H1 (cell line): ENCODE data around the gene TRMT44. TPM values are rescaled to one million over a fixed set of nuclear protein-coding genes. Genes with fewer than 3 reads are reported as not detected.

ENCODE experiments used
- CTCF ChIA-PET: fragments of 300-600 bp; sonication (Branson Sonifier 250); formaldehyde crosslinking; loops from one replicate; lab custom pipeline; 2021; ENCODE audit not compliant: partially characterized antibody; lab: Charles Lee
- POLR2A ChIA-PET: fragments of 300-600 bp; sonication (Branson Sonifier 250); formaldehyde crosslinking; loops from one replicate; lab custom pipeline; 2021; ENCODE audit warnings: inconsistent platforms; ENCODE audit not compliant: partially characterized antibody; lab: Charles Lee
- DNase-seq, 2 experiments: peaks; one replicate each; pipeline versions ENCODE4 v3.0.0 to v3.0.0-alpha.2; 2010 to 2022; ENCODE audit warnings: low spot score in 2 of 2, low read depth in 1 of 2, mixed read lengths in 1 of 2
- FAIRE-seq: peaks from 2 replicates; lab custom pipeline; 2011; peaks lifted over from hg19 to GRCh38; lab: Jason Lieb, UNC
- H2AFZ ChIP-seq: 2 replicates; pipeline ENCODE4 v1.8.1; 2012; ENCODE audit warnings: low read length, inconsistent platforms
- H2AK5ac ChIP-seq: 2 replicates; pipeline ENCODE4 v1.6.1; 2013; ENCODE audit warnings: low read depth, low read length
- H2BK120ac ChIP-seq: replicated peaks from 2 replicates; pipeline ENCODE3; 2013; ENCODE audit warnings: low read depth, low read length, inconsistent platforms
- H2BK12ac ChIP-seq: 2 replicates; pipeline ENCODE4 v1.6.1; 2013; ENCODE audit warnings: low read depth, low read length
- H2BK15ac ChIP-seq: 2 replicates; pipeline ENCODE4 v1.6.1; 2013; ENCODE audit warnings: low read length
- H2BK20ac ChIP-seq: 2 replicates; pipeline ENCODE4 v1.6.1; 2013; ENCODE audit warnings: low read length
- H2BK5ac ChIP-seq: 2 replicates; pipeline ENCODE4 v1.6.1; 2013; ENCODE audit warnings: low read depth, low read length
- H3K14ac ChIP-seq: 2 replicates; pipeline ENCODE4 v1.6.1; 2013; ENCODE audit warnings: inconsistent platforms; ENCODE audit not compliant: insufficient read length
- H3K18ac ChIP-seq: 2 replicates; pipeline ENCODE4 v1.6.1; 2013; ENCODE audit warnings: low read length; ENCODE audit errors: extremely low read depth
- H3K23ac ChIP-seq: 2 replicates; pipeline ENCODE4 v1.6.1; 2013; ENCODE audit warnings: inconsistent platforms; ENCODE audit not compliant: insufficient read length
- H3K23me2 ChIP-seq: 2 replicates; pipeline ENCODE4 v1.6.1; 2013; ENCODE audit warnings: low read depth, low read length
- H3K27ac ChIP-seq: 2 replicates; pipeline ENCODE4 v1.6.1; 2011; ENCODE audit warnings: low read depth, low read length, inconsistent platforms
- H3K27me3 ChIP-seq, 4 experiments: replicated peaks in 1 of 4; 1 replicate in 1 of 4; 2 replicates in 3 of 4; pipeline versions ENCODE4 v1.6.1 to v1.8.1; 2011 to 2013; ENCODE audit warnings: low read length in 3 of 4, mild to moderate bottlenecking in 3 of 4, inconsistent platforms in 2 of 4, mixed read lengths in 2 of 4, moderate library complexity in 1 of 4; ENCODE audit not compliant: control insufficient read depth in 3 of 4, insufficient read depth in 3 of 4; ENCODE audit errors: extremely low read depth in 1 of 4
- H3K36me3 ChIP-seq, 4 experiments: 2 replicates each; pipeline versions ENCODE4 v1.6.1 to v1.8.1; 2011 to 2013; ENCODE audit warnings: mild to moderate bottlenecking in 4 of 4, low read length in 3 of 4, moderate library complexity in 2 of 4, control low read depth in 1 of 4, inconsistent platforms in 1 of 4; ENCODE audit not compliant: insufficient read depth in 4 of 4, control insufficient read depth in 2 of 4
- H3K4ac ChIP-seq: replicated peaks from 2 replicates; pipeline ENCODE3; 2013; ENCODE audit warnings: low read length, low read depth, mixed read lengths, inconsistent platforms; ENCODE audit not compliant: insufficient read length
- H3K4me1 ChIP-seq, 4 experiments: replicated peaks in 1 of 4; 1 replicate in 1 of 4; 2 replicates in 3 of 4; pipeline versions ENCODE4 v1.6.1 to v1.8.1; 2011 to 2013; ENCODE audit warnings: low read length in 3 of 4, inconsistent platforms in 2 of 4, mixed read lengths in 1 of 4; ENCODE audit not compliant: insufficient read depth in 4 of 4, control insufficient read depth in 3 of 4
- H3K4me2 ChIP-seq, 2 experiments: 2 replicates each; pipeline versions ENCODE4 v1.6.1 to v1.8.1; 2011 to 2013; ENCODE audit warnings: low read depth in 2 of 2, low read length in 2 of 2, control low read depth in 1 of 2, inconsistent platforms in 1 of 2, mild to moderate bottlenecking in 1 of 2; ENCODE audit not compliant: insufficient read depth in 1 of 2
- H3K4me3 ChIP-seq, 4 experiments: fragments of 200-600, 300-600 bp in 1 of 4; sonication (generic), shearing (Covaris generic), sonication (Bioruptor Twin) in 1 of 4; 2 replicates each; pipeline versions ENCODE4 v1.5.1 to v1.8.1; 2011 to 2016; ENCODE audit warnings: low read length in 4 of 4, low read depth in 3 of 4, control low read depth in 2 of 4, inconsistent platforms in 2 of 4, mild to moderate bottlenecking in 2 of 4, mixed read lengths in 1 of 4, moderate library complexity in 1 of 4; ENCODE audit not compliant: insufficient read depth in 2 of 4; ENCODE audit errors: extremely low read depth in 1 of 4
- H3K56ac ChIP-seq: replicated peaks from 2 replicates; pipeline ENCODE3; 2013; ENCODE audit warnings: low read depth, mild to moderate bottlenecking, mixed read lengths, low read length, inconsistent platforms; ENCODE audit not compliant: insufficient read length
- H3K79me1 ChIP-seq: 2 replicates; pipeline ENCODE4 v1.6.1; 2013; ENCODE audit warnings: low read depth, low read length, control low read depth
- H3K79me2 ChIP-seq, 2 experiments: 2 replicates each; pipeline versions ENCODE4 v1.6.1 to v1.8.1; 2012 to 2013; ENCODE audit warnings: low read length in 2 of 2, mild to moderate bottlenecking in 2 of 2, inconsistent platforms in 1 of 2; ENCODE audit not compliant: insufficient read depth in 2 of 2, control insufficient read depth in 1 of 2
- H3K9ac ChIP-seq, 4 experiments: replicated peaks in 1 of 4; 1 replicate in 1 of 4; 2 replicates in 3 of 4; pipeline versions ENCODE4 v1.6.1 to v1.8.1; 2011 to 2013; ENCODE audit warnings: low read depth in 3 of 4, low read length in 3 of 4, control low read depth in 2 of 4, mild to moderate bottlenecking in 2 of 4, moderate library complexity in 2 of 4, inconsistent platforms in 1 of 4; ENCODE audit errors: extremely low read depth in 1 of 4
- H3K9me3 ChIP-seq, 2 experiments: 2 replicates each; pipeline versions ENCODE4 v1.6.1 to v1.8.1; 2012 to 2013; ENCODE audit warnings: mild to moderate bottlenecking in 2 of 2, moderate library complexity in 2 of 2, control low read depth in 1 of 2, inconsistent platforms in 1 of 2, low read depth in 1 of 2, low read length in 1 of 2, mixed read lengths in 1 of 2; ENCODE audit not compliant: insufficient read depth in 2 of 2
- H4K20me1 ChIP-seq, 2 experiments: replicated peaks in 1 of 2; 2 replicates each; pipeline versions ENCODE3 to v1.8.1; 2011 to 2013; ENCODE audit warnings: inconsistent platforms in 2 of 2, low read length in 2 of 2, mild to moderate bottlenecking in 1 of 2; ENCODE audit not compliant: insufficient read depth in 2 of 2, control insufficient read depth in 1 of 2
- H4K5ac ChIP-seq: 2 replicates; pipeline ENCODE4 v1.6.1; 2013; ENCODE audit warnings: low read length, low read depth, mixed read lengths, inconsistent platforms; ENCODE audit not compliant: insufficient read length
- H4K8ac ChIP-seq: 2 replicates; pipeline ENCODE4 v1.8.0; 2013; ENCODE audit warnings: mild to moderate bottlenecking, moderate library complexity, low read length, inconsistent platforms; ENCODE audit not compliant: insufficient read depth; ENCODE audit errors: extremely low read depth
- H4K91ac ChIP-seq: replicated peaks from 2 replicates; pipeline ENCODE3; 2013; ENCODE audit warnings: low read length, mixed read lengths, inconsistent platforms; ENCODE audit not compliant: insufficient read length
- BCL11A ChIP-seq, 2 experiments: IDR thresholded peaks; one replicate each; pipeline ENCODE4 v1.6.1; 2011; ENCODE audit warnings: low read depth in 2 of 2, low read length in 2 of 2, mild to moderate bottlenecking in 2 of 2
- CHD1 ChIP-seq: IDR thresholded peaks from 2 replicates; pipeline ENCODE4 v1.6.1; 2012; ENCODE audit warnings: low read depth, low read length, improper control_type of control experiment
- E2F6 ChIP-seq: IDR thresholded peaks from 2 replicates; pipeline ENCODE4 v1.6.1; 2012; ENCODE audit warnings: inconsistent platforms
- HDAC2 ChIP-seq, 2 experiments: fragments of 300-600 bp in 1 of 2; sonication (generic) in 1 of 2; IDR thresholded peaks; 2 replicates each; pipeline ENCODE4 v1.6.1; 2011 to 2012; ENCODE audit warnings: low read depth in 2 of 2, low read length in 2 of 2, mild to moderate bottlenecking in 2 of 2, moderate library complexity in 2 of 2, borderline replicate concordance in 1 of 2, inconsistent platforms in 1 of 2
- KDM4A ChIP-seq: IDR thresholded peaks from one replicate; pipeline ENCODE4 v1.7.1; 2012; ENCODE audit warnings: low read depth, mild to moderate bottlenecking, moderate library complexity, low read length, inconsistent platforms; ENCODE audit not compliant: severe bottlenecking
- KDM5A ChIP-seq: fragments of 200-600 bp; IDR thresholded peaks from 2 replicates; pipeline ENCODE4 v1.7.1; 2012; ENCODE audit warnings: mild to moderate bottlenecking, low read length, inconsistent platforms, mixed read lengths
- POLR2A ChIP-seq, 2 experiments: IDR thresholded peaks; 1 replicate in 1 of 2; 2 replicates in 1 of 2; pipeline ENCODE4 v1.6.1; 2011; ENCODE audit warnings: low read depth in 2 of 2, low read length in 2 of 2, mild to moderate bottlenecking in 2 of 2; ENCODE audit errors: control extremely low read depth in 1 of 2
- RBBP5 ChIP-seq: IDR thresholded peaks from 2 replicates; pipeline ENCODE4 v1.7.1; 2012; ENCODE audit warnings: low read depth, mild to moderate bottlenecking, inconsistent platforms, low read length, moderate library complexity, borderline replicate concordance
- SAP30 ChIP-seq: fragments of 300-600 bp; sonication (generic); IDR thresholded peaks from 2 replicates; pipeline ENCODE4 v1.7.1; 2012; ENCODE audit warnings: low read length, moderate library complexity, mild to moderate bottlenecking, inconsistent platforms; ENCODE audit not compliant: insufficient read depth, insufficient replicate concordance
- SP1 ChIP-seq: IDR thresholded peaks from 2 replicates; pipeline ENCODE4 v1.6.1; 2011; ENCODE audit warnings: low read depth, low read length
- SP2 ChIP-seq: IDR thresholded peaks from 2 replicates; pipeline ENCODE4 v1.6.1; 2012; ENCODE audit warnings: mild to moderate bottlenecking, low read length, inconsistent platforms
- SP4 ChIP-seq: IDR thresholded peaks from 2 replicates; pipeline ENCODE4 v1.6.1; 2012; ENCODE audit warnings: low read length, inconsistent platforms
- TAF7 ChIP-seq: optimal IDR thresholded peaks from 2 replicates; pipeline ENCODE3; 2011; ENCODE audit warnings: low read depth, mild to moderate bottlenecking, inconsistent platforms, low read length, moderate library complexity, borderline replicate concordance
- WGBS, 2 experiments: shearing (Covaris generic) in 1 of 2; methylation state at CpG; one replicate each; pipeline versions ENCODE4 v1.1.6 to v1.1.7; 2013 to 2015; ENCODE audit warnings: low lambda C conversion rate in 2 of 2, mixed read lengths in 2 of 2, inconsistent platforms in 1 of 2, low coverage in 1 of 2, missing lambda C conversion rate in 1 of 2; ENCODE audit not compliant: insufficient replicate concordance in 2 of 2, insufficient coverage in 1 of 2, insufficient read length in 1 of 2; ENCODE audit errors: extremely low coverage in 1 of 2, missing lambda C conversion rate in 1 of 2; 5-methylcytosine and 5-hydroxymethylcytosine counted together
- polyA plus RNA-seq, 7 experiments: library from polyadenylated mRNA; depleted of rRNA in 3 of 7; stranded (reverse) in 5 of 7; unstranded in 2 of 7; fragments of >200 nt in 5 of 7; fragments of 200-250 nt in 2 of 7; gene quantifications; 1 replicate in 5 of 7; 2 replicates in 1 of 7; 4 replicates in 1 of 7; pipeline versions ENCODE4 v1.2.1 to v1.2.3, GENCODE V29; 2011 to 2013; ENCODE audit warnings: missing spikeins in 2 of 7, mixed read lengths in 2 of 7
- total RNA-seq: library from RNA; stranded (reverse); fragmentation: NEBNext Ultra II Directional; extraction: Animal tissue kit (Norgen Biotek cat#: 25700); gene quantifications from 2 replicates; pipeline ENCODE4 v1.2.1, GENCODE V29; 2021

TRMT44 gene
- total and polyA plus RNA-seq, 2 of the 8 experiments (the other 6 are each of a cell fraction or from before 2014, with no cell fraction given): 8.6 to 23.9 TPM

GRCh38 chr4:8401665-8402064 lies 38.9 kb upstream of the TRMT44 start:
- no peak overlapping the region for H3K4me3 ChIP-seq
- H3K18ac ChIP-seq: no peak overlapping the region
- H3K4me1 ChIP-seq: peaks cover 0 to 8% (median 6%) of the 10 kb centered on the region in 4 experiments; a peak in 6 of 7 replicates
- 0 out of 2 replicates have a peak overlapping the region, but pooled peaks have one; percentile 27 for H2BK12ac ChIP-seq
- H3K56ac ChIP-seq: no peak overlapping the region
- H3K27me3 ChIP-seq: no peaks in the 10 kb centered on the region
- no peak overlapping the region for H2BK20ac ChIP-seq
- no peaks in the 10 kb centered on the region for H3K79me1 ChIP-seq
- peaks cover 0 to 3% (median 0%) of the 10 kb centered on the region in 4 experiments; a peak in 1 of 8 replicates for H3K36me3 ChIP-seq
- no peak overlapping the region for H3K9ac ChIP-seq
- no peak overlapping the region for H2AK5ac ChIP-seq
- H4K8ac ChIP-seq: 0 out of 2 replicates have a peak overlapping the region, but pooled peaks have one; percentile 3
- no peak overlapping the region for H2BK120ac ChIP-seq
- H3K27ac ChIP-seq: no peak overlapping the region
- no peak overlapping the region for H3K14ac ChIP-seq
- no peak overlapping the region for H3K23ac ChIP-seq
- no peak overlapping the region for H3K4me2 ChIP-seq
- no peaks in the 10 kb centered on the region for H4K20me1 ChIP-seq
- no peak for DNase-seq
- H2BK15ac ChIP-seq: no peak overlapping the region
- no peak overlapping the region for H2AFZ ChIP-seq
- WGBS, 2 experiments: 83% methylated on average over 10 of the region's 10 CpGs; no CpG with 5 or more reads in 1 of the 2 experiments
- no peak overlapping the region for H3K4ac ChIP-seq
- H3K23me2 ChIP-seq: no peaks in the 10 kb centered on the region
- no peaks in the 10 kb centered on the region for H3K79me2 ChIP-seq
- POLR2A ChIA-PET: interaction anchor here (0.6 kb wide), 1 partner anchor 23 kb away, joined by 3 read pairs; no protein-coding TSS in a partner anchor
- no peaks in the 10 kb centered on the region; a peak in 1 of 4 replicates for H3K9me3 ChIP-seq
- H4K91ac ChIP-seq: peak overlapping the region; percentile 65
- CTCF ChIA-PET: interaction anchor here (0.7 to 10.4 kb wide), 22 partner anchors 9 to 273 kb away, joined by 3 to 94 read pairs (median 6); no protein-coding TSS in a partner anchor
- no peak for FAIRE-seq
- no peak overlapping the region for H2BK5ac ChIP-seq
- no peak overlapping the region for H4K5ac ChIP-seq
- TF ChIP-seq E2F6: no peak
- TF ChIP-seq RBBP5: no peak
- TF ChIP-seq HDAC2 (IDR thresholded peaks at IDR 0.05; ENCODE audit: borderline replicate concordance in 1 of 2, low read depth in 2 of 2, low read length in 2 of 2): no peak
- TF ChIP-seq KDM5A: no peak
- TF ChIP-seq SP1: no peak
- no peak for TF ChIP-seq POLR2A (IDR thresholded peaks at IDR 0.05; ENCODE audit: control extremely low read depth in 1 of 2, low read depth in 2 of 2, low read length in 2 of 2)
- TF ChIP-seq CHD1: no peak
- no peak for TF ChIP-seq BCL11A (IDR thresholded peaks at IDR 0.05; ENCODE audit: low read depth in 2 of 2, low read length in 2 of 2)
- no peak for TF ChIP-seq SP2
- no peak for TF ChIP-seq TAF7
- TF ChIP-seq KDM4A: no peak
- TF ChIP-seq SP4: no peak
- TF ChIP-seq SAP30: no peak
